K562 (cell line): ENCODE data around the gene MDN1.

Experiments used
- BRF1 ChIP-seq: IDR thresholded peaks from 3 replicates; pipeline ENCODE4 v1.6.1; 2011; ENCODE audit warnings: borderline replicate concordance, mild to moderate bottlenecking; ENCODE audit not compliant: insufficient read length; ENCODE audit errors: extremely low read depth
- ELF1 ChIP-seq: fragments of 200-800 bp; sonication (Bioruptor generic); IDR thresholded peaks from 2 replicates; pipeline ENCODE4 v1.6.1; 2016; ENCODE audit warnings: missing genetic modification characterization, missing compliant biosample characterization
- KDM4B ChIP-seq, 2 experiments: fragments of 450-650 bp in 1 of 2; sonication (generic) in 1 of 2; IDR thresholded peaks; 2 replicates each; pipeline ENCODE4 v1.6.1; 2016 to 2017; ENCODE audit warnings: borderline replicate concordance in 2 of 2, antibody characterized with exemption in 1 of 2, low read depth in 1 of 2, mild to moderate bottlenecking in 1 of 2
- MCM5 ChIP-seq: fragments of 450-650 bp; IDR thresholded peaks from 2 replicates; pipeline ENCODE4 v1.6.1; 2016; ENCODE audit warnings: low read depth
- PATZ1 ChIP-seq: fragments of 250-450 bp; sonication (Bioruptor Pico); IDR thresholded peaks from 2 replicates; pipeline ENCODE4 v1.5.0; 2020; ENCODE audit warnings: mild to moderate bottlenecking, borderline replicate concordance
- RHOXF2B ChIP-seq: fragments of 250-450 bp; sonication (Bioruptor Pico); conservative IDR thresholded peaks from 2 replicates; pipeline ENCODE4 v1.5.1; 2021
- SNAPC5 ChIP-seq: fragments of 250-450 bp; sonication (Bioruptor Pico); IDR thresholded peaks from 2 replicates; pipeline ENCODE4 v1.8.0; 2021; ENCODE audit warnings: moderate library complexity, mild to moderate bottlenecking, inconsistent platforms
- TCF7L2 ChIP-seq: fragments of 150-350 bp; IDR thresholded peaks from 2 replicates; pipeline ENCODE4 v1.6.1; 2016; ENCODE audit warnings: low read depth, mild to moderate bottlenecking, low read length, moderate library complexity
- ZBTB33 ChIP-seq: sonication (generic); formaldehyde crosslinking; IDR thresholded peaks from 2 replicates; pipeline ENCODE4 v1.8.1; 2023; ENCODE audit warnings: mild to moderate bottlenecking, missing genetic modification reagents
- ZKSCAN3 ChIP-seq: fragments of 250-450 bp; sonication (Bioruptor Pico); IDR thresholded peaks from 2 replicates; pipeline ENCODE4 v1.4.0; 2020
- ZNF12 ChIP-seq: sonication (generic); formaldehyde crosslinking; IDR thresholded peaks from 2 replicates; pipeline ENCODE4 v1.4.0; 2020; ENCODE audit warnings: mild to moderate bottlenecking, missing genetic modification reagents
- TF ChIP-seq, protein P1 (sequence below), 3 experiments: IDR thresholded peaks in 2 of 3; conservative IDR thresholded peaks in 1 of 3; 2 replicates each; pipeline ENCODE4 v1.5.1; 2011 to 2012; ENCODE audit warnings: low read length in 3 of 3, mild to moderate bottlenecking in 3 of 3, control low read depth in 2 of 3, improper control_type of control experiment in 1 of 3, inconsistent platforms in 1 of 3, low read depth in 1 of 3, mixed read lengths in 1 of 3, moderate library complexity in 1 of 3; ENCODE audit not compliant: insufficient read depth in 2 of 3

DNA sequence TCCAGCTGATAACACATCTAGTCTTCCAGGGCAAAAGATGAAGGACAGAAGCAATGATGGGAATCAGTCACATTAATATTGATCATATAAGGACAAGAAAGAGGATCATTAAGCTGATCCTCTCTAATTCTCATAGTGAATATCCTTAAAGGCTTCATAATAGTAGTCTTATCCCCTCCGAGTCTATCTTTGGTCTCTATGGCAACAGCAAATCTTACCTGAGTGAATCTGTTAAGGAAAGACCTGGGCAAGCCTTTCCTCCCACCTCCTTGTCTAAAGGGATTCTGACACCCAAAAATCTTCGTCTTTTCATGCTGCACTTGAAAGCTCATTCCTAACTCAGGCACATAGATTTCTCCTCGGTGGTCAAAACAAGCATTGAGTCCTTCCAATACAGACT is 94.6 kb downstream of the MDN1 start:
- TF ChIP-seq RHOXF2B (CRISPR knock-in tag) (no peak), ZNF12 (CRISPR knock-in tag) (no peak), ZKSCAN3 (CRISPR knock-in tag) (no peak), KDM4B (IDR thresholded peaks at IDR 0.05; ENCODE audit: borderline replicate concordance in 2 of 2, low read depth in 1 of 2) (no peak), MCM5 (no peak), ZBTB33 (no peak), SNAPC5 (CRISPR knock-in tag) (no peak), TCF7L2 (no peak), ELF1 (tag) (no peak), BRF1 (no peak), PATZ1 (CRISPR knock-in tag) (no peak)
- TF ChIP-seq, protein P1, sequence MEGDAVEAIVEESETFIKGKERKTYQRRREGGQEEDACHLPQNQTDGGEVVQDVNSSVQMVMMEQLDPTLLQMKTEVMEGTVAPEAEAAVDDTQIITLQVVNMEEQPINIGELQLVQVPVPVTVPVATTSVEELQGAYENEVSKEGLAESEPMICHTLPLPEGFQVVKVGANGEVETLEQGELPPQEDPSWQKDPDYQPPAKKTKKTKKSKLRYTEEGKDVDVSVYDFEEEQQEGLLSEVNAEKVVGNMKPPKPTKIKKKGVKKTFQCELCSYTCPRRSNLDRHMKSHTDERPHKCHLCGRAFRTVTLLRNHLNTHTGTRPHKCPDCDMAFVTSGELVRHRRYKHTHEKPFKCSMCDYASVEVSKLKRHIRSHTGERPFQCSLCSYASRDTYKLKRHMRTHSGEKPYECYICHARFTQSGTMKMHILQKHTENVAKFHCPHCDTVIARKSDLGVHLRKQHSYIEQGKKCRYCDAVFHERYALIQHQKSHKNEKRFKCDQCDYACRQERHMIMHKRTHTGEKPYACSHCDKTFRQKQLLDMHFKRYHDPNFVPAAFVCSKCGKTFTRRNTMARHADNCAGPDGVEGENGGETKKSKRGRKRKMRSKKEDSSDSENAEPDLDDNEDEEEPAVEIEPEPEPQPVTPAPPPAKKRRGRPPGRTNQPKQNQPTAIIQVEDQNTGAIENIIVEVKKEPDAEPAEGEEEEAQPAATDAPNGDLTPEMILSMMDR (IDR thresholded peaks at IDR 0.05 in 2 of 3, conservative IDR thresholded peaks at IDR 0.05 in 1 of 3; ENCODE audit: insufficient read depth in 2 of 3, low read depth in 1 of 3, low read length in 3 of 3), result no peak
